Fibroblast of the conjunctiva (primary cell): ENCODE measurements around the gene PEX14.

Source experiments
- DNase-seq: peaks from one replicate; pipeline ENCODE4 v3.0.0-alpha.2; 2010; ENCODE audit warnings: low read depth

Gene PEX14

DNA sequence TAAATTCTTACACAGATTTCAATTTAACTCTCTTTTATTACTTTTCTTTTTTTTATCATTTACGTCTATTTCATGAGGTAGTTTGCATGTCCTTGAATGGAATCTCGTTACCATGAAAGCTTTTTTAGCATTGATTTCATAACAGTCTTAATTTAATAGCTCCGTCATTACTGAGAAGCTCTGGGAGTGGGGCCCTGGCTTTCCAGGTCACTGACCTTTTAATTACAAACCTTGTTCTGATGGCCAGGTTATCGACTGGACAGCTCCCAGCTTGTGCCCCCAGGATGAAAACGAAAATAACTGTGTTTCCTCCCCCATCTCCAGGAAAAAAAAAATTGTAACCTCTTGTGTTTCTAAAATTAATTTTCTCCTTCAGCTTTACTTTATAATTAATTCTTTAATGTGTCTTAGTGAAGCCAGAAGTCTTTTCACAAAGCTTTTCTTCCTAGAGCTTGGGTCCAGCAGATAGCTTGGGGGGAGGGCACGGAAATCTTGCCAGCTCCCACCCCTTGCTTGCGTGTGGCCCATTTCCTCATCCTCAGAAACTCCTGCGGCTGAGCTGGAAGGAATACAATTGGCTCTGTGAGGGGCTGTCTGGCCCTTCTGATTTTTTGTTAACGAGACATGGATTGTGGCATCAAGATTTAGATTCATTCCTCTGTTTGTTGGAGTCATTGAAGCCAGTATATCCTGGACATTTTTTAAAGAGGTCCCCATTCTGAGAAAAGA, 65.7 kb downstream of the PEX14 start:
- DNase-seq, result no peak

DNA sequence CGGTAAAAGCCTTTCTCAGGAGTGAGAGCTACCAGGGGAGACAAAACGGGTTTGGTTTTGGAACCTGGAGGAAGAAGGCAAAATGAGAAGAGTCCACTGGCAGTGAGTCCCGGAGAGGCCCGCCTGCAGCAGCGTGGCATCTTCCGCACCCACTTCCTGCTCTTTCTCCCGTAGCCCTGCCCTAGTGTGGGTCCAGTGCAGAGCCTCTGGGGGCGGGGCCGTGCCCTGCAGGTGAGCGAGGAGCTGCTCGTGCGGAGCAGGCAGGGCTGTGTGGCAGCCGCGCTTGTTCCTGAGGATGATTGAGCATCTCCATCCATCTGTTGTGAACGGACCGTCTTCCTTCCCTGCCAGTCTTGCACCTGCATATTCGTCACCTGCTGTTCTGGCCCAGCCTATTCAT, 66.5 kb downstream of the PEX14 start:
- no peak for DNase-seq

DNA sequence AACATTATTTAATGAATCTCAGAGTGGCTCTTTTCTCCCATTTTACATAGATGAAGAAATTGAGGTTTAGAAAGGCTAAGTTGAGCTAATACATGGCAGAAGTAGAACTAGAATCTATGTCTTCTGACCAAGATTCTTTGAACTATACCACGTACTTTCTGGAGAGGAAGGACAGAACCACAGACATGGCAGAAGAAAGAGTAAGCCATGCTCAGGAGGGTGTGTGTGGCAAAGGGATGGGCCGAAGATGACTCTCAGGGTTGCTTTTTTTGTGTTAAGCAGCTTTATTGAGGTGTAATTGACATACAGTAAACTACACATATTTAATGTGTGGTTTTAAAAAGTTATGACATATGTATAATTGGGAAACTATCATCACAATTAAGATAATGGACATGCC, 69.5 kb downstream of the PEX14 start:
- DNase-seq, result no peak

DNA sequence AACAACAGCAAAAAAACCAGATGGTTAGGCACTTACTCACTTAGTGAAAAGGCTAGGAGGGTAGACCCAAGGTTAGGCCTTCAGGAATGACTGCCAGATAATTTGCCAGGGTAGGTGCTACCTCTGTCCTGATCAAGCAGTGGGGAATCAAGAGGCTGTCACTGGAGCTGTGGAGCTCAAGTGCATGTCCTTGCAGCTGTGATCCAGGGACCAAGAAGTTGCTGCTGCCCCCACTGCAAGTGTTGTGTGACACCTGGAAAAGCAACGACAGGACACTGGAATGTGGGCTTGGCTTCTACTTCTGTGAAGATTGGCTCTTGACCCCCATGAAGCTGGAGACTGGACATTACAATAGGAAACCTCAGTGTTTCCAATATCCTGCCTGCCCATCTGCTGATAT, 72.1 kb downstream of the PEX14 start:
- no peak for DNase-seq

- no peak for DNase-seq
These were observed 75.3 kb downstream of the PEX14 start for GRCh38 chr1:10549904-10550664.

GRCh38 chr1:10553118-10553517, 78.4 kb downstream of the PEX14 start:
- no peak for DNase-seq

GRCh38 chr1:10555635-10556429, 81.1 kb downstream of the PEX14 start:
- no peak for DNase-seq

DNA sequence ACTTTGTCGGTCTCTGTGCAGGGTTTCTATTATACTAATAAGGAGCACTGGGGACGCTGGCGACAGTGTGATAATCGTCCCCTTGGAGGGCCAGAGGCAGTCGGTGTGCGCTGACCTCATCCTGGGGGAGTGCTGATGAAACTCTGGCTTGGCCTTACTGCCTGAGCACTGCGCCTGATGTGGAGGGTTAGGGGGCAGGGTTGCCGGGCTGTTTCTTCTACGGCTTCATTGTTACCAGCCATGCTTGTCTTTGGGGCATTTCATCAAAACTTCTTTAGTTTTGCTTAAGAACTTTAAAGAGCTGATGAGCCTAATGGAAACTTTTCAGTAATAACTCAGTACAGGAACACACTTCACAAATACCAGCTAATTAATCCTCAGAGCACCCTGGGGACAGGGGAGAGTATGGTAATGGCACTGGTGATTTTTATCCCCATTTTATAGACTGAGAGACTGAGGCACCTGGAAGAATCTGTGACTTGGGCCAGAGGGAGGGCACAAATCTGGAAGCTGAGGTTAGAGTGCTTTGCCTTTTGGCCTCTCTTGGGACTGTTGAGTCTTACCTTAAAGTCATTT, 81.8 kb downstream of the PEX14 start:
- DNase-seq, result no peak

DNA sequence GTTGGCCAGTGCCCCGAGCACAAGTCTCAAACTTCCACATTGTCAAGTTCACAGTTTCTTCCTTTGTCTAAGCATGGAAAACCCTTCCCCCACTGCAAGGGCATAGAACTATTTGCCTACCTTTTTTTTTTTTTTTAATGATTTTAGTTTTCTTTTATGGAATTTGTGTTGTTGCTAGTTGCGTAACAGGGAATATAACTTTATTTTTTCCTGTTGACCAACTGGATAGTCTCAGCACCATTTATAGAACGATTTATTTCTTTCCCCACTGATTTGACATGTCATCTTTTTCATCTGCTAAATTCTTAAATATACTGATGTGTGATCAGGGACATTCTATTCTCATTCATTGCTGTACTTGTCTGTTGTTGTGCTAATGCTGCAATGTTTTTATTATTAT, 83.0 kb downstream of the PEX14 start:
- no peak for DNase-seq

GRCh38 chr1:10559386-10559785, 84.6 kb downstream of the PEX14 start:
- no peak for DNase-seq

- no peak for DNase-seq
These were observed 86.7 kb downstream of the PEX14 start for GRCh38 chr1:10561497-10561896.

- DNase-seq, result no peak
These were observed 87.2 kb downstream of the PEX14 start for GRCh38 chr1:10561955-10562354.

DNA sequence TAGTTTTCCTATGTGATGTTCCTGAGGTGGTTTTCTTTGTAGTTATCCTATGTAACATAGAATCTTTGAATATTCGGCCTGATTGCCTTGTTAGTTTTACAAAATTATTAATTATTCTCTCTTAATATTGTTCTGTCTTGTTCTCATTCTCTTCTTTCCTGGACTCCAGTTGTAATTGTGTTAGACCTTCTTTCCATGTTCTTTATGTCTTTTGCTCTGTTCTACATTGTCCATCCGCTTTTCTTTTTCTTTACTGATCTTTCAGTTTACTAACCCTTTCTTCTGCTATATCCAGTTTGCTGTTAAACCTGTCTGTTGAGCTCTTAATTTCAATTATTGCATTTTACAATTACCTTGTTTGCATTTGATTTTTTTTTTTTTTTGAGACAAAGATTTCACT, 89.3 kb downstream of the PEX14 start:
- no peak for DNase-seq

- no peak for DNase-seq
These were observed 94.8 kb downstream of the PEX14 start for GRCh38 chr1:10569531-10569930.

GRCh38 chr1:10575616-10576015, 100.9 kb downstream of the PEX14 start:
- no peak for DNase-seq

DNA sequence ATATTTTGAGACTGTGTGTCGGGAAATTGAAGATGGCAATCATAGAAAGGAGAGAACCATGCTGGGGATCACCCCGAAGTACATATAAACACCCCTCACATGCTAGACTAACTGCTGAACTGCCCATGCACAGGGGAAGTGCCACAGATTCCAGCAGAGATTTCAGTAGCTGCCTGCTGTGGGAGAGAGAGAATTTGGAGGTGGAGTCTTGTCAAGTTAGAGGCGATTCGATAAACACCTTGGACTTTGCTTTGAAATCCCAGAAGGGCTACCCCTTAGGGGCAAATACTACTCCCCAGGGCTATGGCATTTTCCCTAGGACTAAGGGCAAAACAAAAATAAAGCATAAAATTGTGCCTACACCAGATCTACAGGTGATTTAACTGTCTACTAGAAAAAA, 103.3 kb downstream of the PEX14 start:
- no peak for DNase-seq

- no peak for DNase-seq
These were observed 108.9 kb downstream of the PEX14 start for GRCh38 chr1:10583641-10584040.

DNA sequence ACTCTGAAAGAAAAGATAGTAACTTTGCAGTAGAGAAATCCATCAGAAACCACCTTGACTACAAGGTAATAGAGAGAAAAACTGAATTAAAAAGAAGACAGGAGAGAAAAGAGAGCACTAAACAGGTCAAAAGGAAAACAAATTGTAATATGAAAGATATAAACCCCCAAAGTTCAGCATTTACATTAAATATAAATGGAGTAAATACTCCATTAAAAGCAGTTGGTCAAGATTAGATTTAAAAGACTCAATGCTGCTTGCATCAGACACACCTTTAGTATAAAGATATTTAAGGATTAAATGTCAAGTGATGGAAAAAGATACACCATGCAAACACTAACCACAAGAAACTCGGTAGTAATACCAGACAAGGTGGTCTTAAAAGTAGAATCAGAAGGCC, 110.5 kb downstream of the PEX14 start:
- no peak for DNase-seq

DNA sequence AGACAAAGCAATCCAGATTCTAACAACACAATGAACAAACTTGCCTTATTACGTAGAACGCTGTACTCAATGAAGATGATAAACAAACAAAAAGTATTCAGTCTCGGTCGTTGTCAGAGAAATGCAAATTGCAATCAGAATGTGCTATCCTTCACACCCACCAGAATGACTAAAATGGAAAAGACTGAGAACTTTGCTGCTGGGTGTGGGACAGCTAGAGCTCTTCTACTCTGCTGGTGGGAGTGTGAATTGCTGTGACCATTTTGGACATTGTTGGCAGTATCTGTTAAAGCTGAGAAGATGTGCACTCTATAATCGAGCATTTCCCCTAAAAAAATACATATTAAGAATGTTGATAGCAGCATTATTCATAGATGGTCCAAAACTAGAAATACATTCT, 111.4 kb downstream of the PEX14 start:
- DNase-seq, result no peak

DNA sequence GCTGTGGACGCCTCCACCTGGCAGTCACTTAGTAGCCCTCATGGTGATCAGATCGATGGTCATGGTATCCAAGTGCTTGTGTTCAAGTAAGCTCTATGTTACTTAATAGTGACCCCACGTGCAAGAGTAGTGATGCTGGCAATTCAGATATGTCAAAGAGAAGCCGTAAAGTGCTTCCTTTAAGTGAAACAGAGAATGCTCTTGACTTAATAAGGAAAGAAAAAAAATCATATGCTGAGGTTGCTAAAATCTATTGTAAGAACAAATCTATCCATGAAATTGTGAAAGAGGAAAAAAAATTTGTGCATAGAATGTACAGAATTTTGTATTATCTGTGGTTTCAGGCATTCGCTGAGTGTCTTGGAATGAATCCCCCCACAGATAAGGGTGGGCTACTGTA, 113.9 kb downstream of the PEX14 start:
- no peak for DNase-seq

GRCh38 chr1:10589074-10589473, 114.3 kb downstream of the PEX14 start:
- no peak for DNase-seq

- DNase-seq, result no peak
These were observed 116.3 kb downstream of the PEX14 start for GRCh38 chr1:10591010-10591409.

DNA sequence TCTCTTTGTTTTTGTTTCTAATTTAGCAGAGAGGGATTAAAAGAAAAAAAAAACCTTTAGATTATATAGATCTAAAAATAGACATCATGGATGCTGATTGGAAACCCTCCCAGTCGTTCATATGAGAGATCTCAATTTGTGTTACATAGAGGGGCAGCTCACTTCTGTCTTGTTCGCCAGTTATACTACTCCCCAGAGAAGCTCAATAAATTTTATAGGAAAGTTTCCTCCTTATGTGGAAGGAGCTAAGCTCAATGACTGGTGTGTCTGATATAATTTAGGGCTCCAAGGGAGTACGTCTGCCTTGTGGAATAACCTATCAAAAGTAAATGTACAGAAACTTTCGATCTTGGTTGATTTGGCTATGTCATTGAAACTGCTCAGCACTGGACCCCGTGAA, 117.6 kb downstream of the PEX14 start:
- DNase-seq, result no peak
